PC-3 (cell line): ENCODE data around the gene SGCG. TPM values are rescaled to one million over a fixed set of nuclear protein-coding genes. Genes with fewer than 3 reads are reported as not detected.

ENCODE experiments used
- ATAC-seq: fragments of 200-7000 bp; cut with Tn5 transposase; 2 replicates; pipeline ENCODE4 v1.9.1; 2020; ENCODE audit warnings: mild to moderate bottlenecking, moderate library complexity
- Bru-seq: library from RNA; stranded (reverse); fragments of 400-500 nt; gene quantifications from one replicate; lab custom pipeline; 2021; lab: Mats Ljungman, UMichigan
- BruChase-seq, 2 experiments: library from RNA; stranded (reverse); fragments of 400-500 nt; gene quantifications; one replicate each; lab custom pipeline; 2021; lab: Mats Ljungman, UMichigan
- BruUV-seq: library from RNA; stranded (reverse); fragments of 400-500 nt; replicated peaks from 2 replicates; lab custom pipeline; 2021; lab: Mats Ljungman, UMichigan
- CTCF ChIA-PET: fragments of 300-600 bp; sonication (Branson Sonifier 250); formaldehyde crosslinking; loops from one replicate; lab custom pipeline; 2022; ENCODE audit warnings: antibody characterized with exemption; lab: Charles Lee
- POLR2A ChIA-PET: fragments of 300-600 bp; sonication (Branson Sonifier 250); formaldehyde crosslinking; loops from one replicate; lab custom pipeline; 2022; ENCODE audit warnings: antibody characterized with exemption; ENCODE audit not compliant: unreplicated experiment; lab: Charles Lee
- DNase-seq: peaks from one replicate; pipeline ENCODE4 v3.0.0-alpha.2; 2015
- H2AFZ ChIP-seq: fragments of 300-600 bp; sonication (generic); 2 replicates; pipeline ENCODE4 v1.6.0; 2016; ENCODE audit warnings: antibody characterized with exemption, low read length
- H3F3A ChIP-seq: fragments of 300-600 bp; sonication (generic); one replicate; pipeline ENCODE4 v1.6.0; 2017; ENCODE audit warnings: antibody characterized with exemption, low read length, control low read depth, mild to moderate bottlenecking; ENCODE audit not compliant: unreplicated experiment
- H3K27ac ChIP-seq: fragments of 300-600 bp; sonication (generic); 2 replicates; pipeline ENCODE4 v1.5.1; 2016; ENCODE audit warnings: mild to moderate bottlenecking, low read length
- H3K27me3 ChIP-seq: fragments of 300-600 bp; sonication (generic); 2 replicates; pipeline ENCODE4 v1.6.1; 2016; ENCODE audit warnings: low read length, mixed read lengths
- H3K36me3 ChIP-seq: fragments of 300-600 bp; sonication (generic); 2 replicates; pipeline ENCODE4 v1.6.1; 2016; ENCODE audit warnings: low read depth, mixed run types, low read length, mixed read lengths
- H3K4me1 ChIP-seq: fragments of 300-600 bp; sonication (generic); 2 replicates; pipeline ENCODE4 v1.5.1; 2016; ENCODE audit warnings: low read length; ENCODE audit not compliant: insufficient read depth
- H3K4me2 ChIP-seq: fragments of 300-600 bp; sonication (generic); 2 replicates; pipeline ENCODE4 v1.6.0; 2016; ENCODE audit warnings: low read length
- H3K4me3 ChIP-seq: fragments of 300-600 bp; sonication (generic); 2 replicates; pipeline ENCODE4 v1.5.1; 2016; ENCODE audit warnings: mild to moderate bottlenecking, low read length, mixed read lengths
- H3K79me2 ChIP-seq: fragments of 300-600 bp; sonication (generic); 2 replicates; pipeline ENCODE4 v1.6.1; 2017; ENCODE audit warnings: low read length, mixed read lengths
- H3K9ac ChIP-seq: fragments of 300-600 bp; sonication (generic); 2 replicates; pipeline ENCODE4 v1.6.0; 2016; ENCODE audit warnings: mild to moderate bottlenecking, low read length
- H3K9me2 ChIP-seq: fragments of 300-600 bp; sonication (generic); replicated peaks from 2 replicates; pipeline ENCODE4 v1.6.1; 2016; ENCODE audit warnings: mixed run types, low read length, mixed read lengths
- H3K9me3 ChIP-seq: fragments of 300-600 bp; sonication (generic); 2 replicates; pipeline ENCODE4 v1.6.1; 2016; ENCODE audit warnings: low read length, mixed read lengths
- H4K20me1 ChIP-seq: fragments of 300-600 bp; sonication (generic); 2 replicates; pipeline ENCODE4 v1.6.1; 2016; ENCODE audit warnings: low read length, mixed read lengths
- CTCF ChIP-seq: fragments of 300-600 bp; sonication (generic); conservative IDR thresholded peaks from 2 replicates; pipeline ENCODE4 v1.5.1; 2017; ENCODE audit warnings: antibody characterized with exemption, low read depth, mild to moderate bottlenecking, low read length
- EZH2 ChIP-seq: fragments of 300-600 bp; sonication (generic); IDR thresholded peaks from one replicate; pipeline ENCODE4 v1.6.1; 2017; ENCODE audit warnings: antibody characterized with exemption, mild to moderate bottlenecking, low read length; ENCODE audit not compliant: unreplicated experiment
- EZH2phosphoT487 ChIP-seq: fragments of 300-600 bp; sonication (generic); IDR thresholded peaks from 2 replicates; pipeline ENCODE4 v1.6.1; 2018; ENCODE audit warnings: mild to moderate bottlenecking, antibody characterized with exemption, low read length, borderline replicate concordance
- intact Hi-C: fragments of 100-400 bp; cut with micrococcal nuclease; formaldehyde crosslinking; loops from 2 replicates; pipeline ENCODE4 v1.9.0; 2023
- long read RNA-seq: library from polyadenylated mRNA; unstranded; transcript quantifications from one replicate; pipeline ENCODE4 v2.0.0, GENCODE V29; 2021; ENCODE audit not compliant: unreplicated experiment
- total RNA-seq: library from RNA; depleted of rRNA; stranded (reverse); fragments of >200 nt; gene quantifications from 2 replicates; pipeline ENCODE4 v1.2.3, GENCODE V29; 2014; rRNA removed

Gene SGCG
- total RNA-seq: not detected in 2 replicates
- Bru-seq, nascent RNA: percentile 0 among the genes with signal in this experiment
- percentile 1 among the genes with signal in this experiment for BruChase-seq, experiment 1, labeled RNA remaining after a 6-hour chase
- BruChase-seq, experiment 2, labeled RNA remaining after a 2-hour chase: percentile 0 among the genes with signal in this experiment
- long read RNA-seq: 0 reads

- no peak within 1 kb of the TSS for H3K27ac ChIP-seq
- DNase-seq: no peak
- no peak for ATAC-seq
- H3K79me2 ChIP-seq: no peaks in the 10 kb centered on the region
- H3K27me3 ChIP-seq: peaks cover 62% of the 10 kb centered on the region
- no TSS peak for BruUV-seq
- TF ChIP-seq EZH2phosphoT487: no peak
- TF ChIP-seq EZH2: no peak
- TF ChIP-seq CTCF: no peak
- H4K20me1 ChIP-seq: no peaks in the 10 kb centered on the region
- ChIA-PET CTCF (no interaction called here), POLR2A (no interaction called here)
- H3F3A ChIP-seq: no peaks in the 10 kb centered on the region
- no peak within 1 kb of the TSS for H3K9ac ChIP-seq
- H3K4me2 ChIP-seq: no peak within 1 kb of the TSS
- no peaks in the 10 kb centered on the region for H3K36me3 ChIP-seq
- H3K4me1 ChIP-seq: no peaks in the 10 kb centered on the region
- H3K9me2 ChIP-seq: no peaks in the 10 kb centered on the region
- no peaks in the 10 kb centered on the region for H3K9me3 ChIP-seq
- intact Hi-C loops: no loop called here
- H3K4me3 ChIP-seq: no peak within 1 kb of the TSS
- H2AFZ ChIP-seq: no peak within 1 kb of the TSS
Observed at GRCh38 chr13:23180711-23181110, at the start of gene SGCG. TSS of gene SGCG (plus strand) at chr13:23180979. CDS start at chr13:23203695, 22,716 bp downstream.

- Histone ChIP-seq H4K20me1 (no peaks in the 10 kb centered on the region), H3K36me3 (no peaks in the 10 kb centered on the region), H3K9me2 (no peaks in the 10 kb centered on the region), H3K79me2 (no peaks in the 10 kb centered on the region), H3K9me3 (no peaks in the 10 kb centered on the region), H3K4me2 (no peak overlapping the region), H3K9ac (no peak overlapping the region), H3K27me3 (peaks cover 13% of the 10 kb centered on the region; the same call in 1 of the 2 replicates), H2AFZ (no peak overlapping the region), H3F3A (no peaks in the 10 kb centered on the region), H3K27ac (no peak overlapping the region), H3K4me1 (no peaks in the 10 kb centered on the region), H3K4me3 (no peak overlapping the region)
- no TSS peak for BruUV-seq
- no peak for ATAC-seq
- intact Hi-C loops: no loop called here
- CTCF ChIA-PET: no interaction called here
- POLR2A ChIA-PET: no interaction called here
- no peak for DNase-seq
- TF ChIP-seq EZH2 (no peak), CTCF (no peak), EZH2phosphoT487 (no peak)
Observed at GRCh38 chr13:23134542-23134941, 46.2 kb upstream of the SGCG start.

GRCh38 chr13:23140492-23140891 lies 40.3 kb upstream of the SGCG start:
- Histone ChIP-seq H3K9me2 (no peaks in the 10 kb centered on the region), H3K4me3 (no peak overlapping the region), H3K4me2 (no peak overlapping the region), H3K27me3 (no peaks in the 10 kb centered on the region; the same call in 1 of the 2 replicates), H3K27ac (no peak overlapping the region), H3K9ac (no peak overlapping the region), H3K4me1 (no peaks in the 10 kb centered on the region), H3K36me3 (no peaks in the 10 kb centered on the region), H2AFZ (no peak overlapping the region), H3K79me2 (no peaks in the 10 kb centered on the region), H3F3A (no peaks in the 10 kb centered on the region), H4K20me1 (no peaks in the 10 kb centered on the region), H3K9me3 (no peaks in the 10 kb centered on the region)
- DNase-seq: peak; percentile 71
- no TSS peak for BruUV-seq
- TF ChIP-seq EZH2phosphoT487 (no peak), CTCF (no peak), EZH2 (no peak)
- ChIA-PET CTCF (no interaction called here), POLR2A (no interaction called here)
- ATAC-seq: no peak; the same call in 1 of the 2 replicates
- intact Hi-C loops: no loop called here
